ENCODE results near the gene PSG5.
"Not testable (repeated sequence)": the region's sequence is repeated elsewhere in the genome, so short reads cannot be mapped to it uniquely, and the experiment has no call there.

The PSG5 gene

GRCh38 chr19:43181869-43182771 is 4.2 kb downstream of the PSG5 start:
- DNase-seq (ENCODE audit: low spot score) = not testable (repeated sequence)

- not testable (repeated sequence) for DNase-seq (ENCODE audit: low spot score)
Observed at GRCh38 chr19:43179569-43180147, 6.7 kb downstream of the PSG5 start.

GRCh38 chr19:43178577-43178976 is 7.8 kb downstream of the PSG5 start:
- DNase-seq (ENCODE audit: low spot score) = not testable (repeated sequence)

- DNase-seq (ENCODE audit: low spot score) = not testable (repeated sequence)
Observed at GRCh38 chr19:43165906-43166305, 20.4 kb downstream of the PSG5 start.

- DNase-seq (ENCODE audit: low spot score) = not testable (repeated sequence)
Observed at GRCh38 chr19:43163135-43163534, 23.2 kb downstream of the PSG5 start.

GRCh38 chr19:43162261-43162660 is 24.1 kb downstream of the PSG5 start:
- DNase-seq (ENCODE audit: low spot score) = not testable (repeated sequence)

GRCh38 chr19:43152214-43152613 is 34.1 kb downstream of the PSG5 start:
- DNase-seq (ENCODE audit: low spot score) = no peak

- DNase-seq (ENCODE audit: low spot score) = not testable (repeated sequence)
Observed at GRCh38 chr19:43149788-43150187, 36.5 kb downstream of the PSG5 start.

- no peak for DNase-seq (ENCODE audit: low spot score)
Observed at GRCh38 chr19:43148233-43148632, 38.1 kb downstream of the PSG5 start.

GRCh38 chr19:43141763-43142162 is 44.6 kb downstream of the PSG5 start:
- DNase-seq (ENCODE audit: low spot score) = not testable (repeated sequence)

- DNase-seq (ENCODE audit: low spot score) = no peak
Observed at GRCh38 chr19:43132696-43133095, 53.6 kb downstream of the PSG5 start.

- DNase-seq (ENCODE audit: low spot score) = not testable (repeated sequence)
Observed at GRCh38 chr19:43131281-43131842, 55.0 kb downstream of the PSG5 start.

- not testable (repeated sequence) for DNase-seq (ENCODE audit: low spot score)
Observed at GRCh38 chr19:43129197-43129596, 57.1 kb downstream of the PSG5 start.

- not testable (repeated sequence) for DNase-seq (ENCODE audit: low spot score)
Observed at GRCh38 chr19:43127336-43127735, 59.0 kb downstream of the PSG5 start.

GRCh38 chr19:43126720-43127119 is 59.6 kb downstream of the PSG5 start:
- DNase-seq (ENCODE audit: low spot score) = no peak

GRCh38 chr19:43124360-43124759 is 62.0 kb downstream of the PSG5 start:
- no peak for DNase-seq (ENCODE audit: low spot score)

- DNase-seq (ENCODE audit: low spot score) = not testable (repeated sequence)
Observed at GRCh38 chr19:43120433-43121026, 65.8 kb downstream of the PSG5 start.

GRCh38 chr19:43119526-43119925 is 66.8 kb downstream of the PSG5 start:
- DNase-seq (ENCODE audit: low spot score) = not testable (repeated sequence)
